Measurements from ENCODE around the gene PLA2R1. TPM values are rescaled to one million over a fixed set of nuclear protein-coding genes. Genes with fewer than 3 reads are reported as not detected.

Gene PLA2R1
- total and polyA plus RNA-seq, 2 experiments from 2014 or later: 4.9 to 9.6 TPM

DNA sequence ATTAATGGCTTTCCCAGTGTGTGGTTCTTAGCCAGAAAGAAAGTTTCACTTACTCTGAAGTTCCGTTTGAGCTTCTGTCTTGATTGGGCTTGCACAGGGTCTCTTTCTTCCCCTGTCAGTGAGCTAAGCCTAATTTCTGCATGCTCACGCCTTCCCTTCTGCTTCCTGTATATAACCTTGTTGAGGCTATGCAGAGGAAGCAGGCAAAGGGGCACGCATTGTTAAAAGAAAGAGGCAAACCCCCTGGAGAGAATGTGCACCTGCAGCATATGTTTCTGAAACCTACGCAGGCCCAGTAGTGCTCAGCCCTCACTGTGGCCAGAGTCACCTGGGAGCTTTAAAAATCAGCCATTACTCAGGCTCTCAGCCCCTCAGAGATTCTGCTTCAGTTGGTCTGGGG is 14.5 kb upstream of the PLA2R1 start:
- Histone ChIP-seq H2AFZ (no peak overlapping the region), H3K4me1 (ENCODE audit: insufficient read depth) (peaks cover 38% of the 10 kb centered on the region), H3K36me3 (replicated peaks; ENCODE audit: insufficient read depth, low read depth) (no peaks in the 10 kb centered on the region), H3K79me2 (no peaks in the 10 kb centered on the region), H3K9me2 (replicated peaks; ENCODE audit: insufficient read depth) (no peaks in the 10 kb centered on the region), H3K9me3 (ENCODE audit: low read depth) (no peaks in the 10 kb centered on the region), H3K4me2 (peak overlapping the region; percentile 52), H3K27me3 (no peaks in the 10 kb centered on the region), H3K4me3 (no peak overlapping the region), H3K27ac (peak overlapping the region; percentile 75), H4K20me1 (ENCODE audit: insufficient read depth, poor library complexity, severe bottlenecking) (no peaks in the 10 kb centered on the region)
- no peak for DNase-seq (ENCODE audit: low spot score)
- 84% methylated on average over 4 of the region's 4 CpGs for WGBS (ENCODE audit: low lambda C conversion rate, missing lambda C conversion rate)
- TF ChIP-seq EZH2 (IDR thresholded peaks at IDR 0.05; ENCODE audit: borderline replicate concordance) (no peak), CTCF (IDR thresholded peaks at IDR 0.05; ENCODE audit: poor library complexity) (no peak), EZH2phosphoT487 (IDR thresholded peaks at IDR 0.05; ENCODE audit: low read depth, severe bottlenecking, unreplicated experiment) (no peak)

DNA sequence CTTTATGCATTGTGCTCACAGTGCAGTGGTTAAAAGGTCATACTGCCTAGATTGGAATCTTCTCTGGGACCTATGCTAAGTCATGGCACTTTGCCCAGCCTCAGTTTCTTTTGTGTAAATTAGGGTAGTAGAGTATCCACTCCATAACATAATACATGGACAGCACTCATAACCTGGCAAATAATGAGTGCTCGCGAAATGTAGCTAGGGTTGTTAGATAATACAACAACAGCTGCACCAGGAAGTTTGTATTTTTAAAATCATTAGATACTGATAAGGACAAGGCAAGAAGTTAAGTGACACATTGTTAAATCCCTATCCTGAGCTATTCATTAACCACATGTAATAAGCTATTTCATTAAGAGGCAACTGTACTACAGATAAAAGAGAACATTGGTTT is 13.8 kb upstream of the PLA2R1 start:
- Histone ChIP-seq H2AFZ (no peak overlapping the region), H3K27me3 (no peaks in the 10 kb centered on the region), H3K4me1 (ENCODE audit: insufficient read depth) (peaks cover 38% of the 10 kb centered on the region), H3K27ac (peak overlapping the region; percentile 70), H3K9me3 (ENCODE audit: low read depth) (no peaks in the 10 kb centered on the region), H3K4me3 (no peak overlapping the region), H3K9me2 (replicated peaks; ENCODE audit: insufficient read depth) (no peaks in the 10 kb centered on the region), H3K4me2 (peak overlapping the region; percentile 34), H3K36me3 (replicated peaks; ENCODE audit: insufficient read depth, low read depth) (no peaks in the 10 kb centered on the region), H3K79me2 (no peaks in the 10 kb centered on the region), H4K20me1 (ENCODE audit: insufficient read depth, poor library complexity, severe bottlenecking) (no peaks in the 10 kb centered on the region)
- 52% methylated on average over 2 of the region's 2 CpGs for WGBS (ENCODE audit: low lambda C conversion rate, missing lambda C conversion rate)
- TF ChIP-seq EZH2 (IDR thresholded peaks at IDR 0.05; ENCODE audit: borderline replicate concordance): no peak
- TF ChIP-seq CTCF (IDR thresholded peaks at IDR 0.05; ENCODE audit: poor library complexity): no peak
- TF ChIP-seq EZH2phosphoT487 (IDR thresholded peaks at IDR 0.05; ENCODE audit: low read depth, severe bottlenecking, unreplicated experiment): no peak
- DNase-seq (ENCODE audit: low spot score): no peak

- Histone ChIP-seq H3K79me2 (no peaks in the 10 kb centered on the region), H3K36me3 (replicated peaks; ENCODE audit: insufficient read depth, low read depth) (no peaks in the 10 kb centered on the region), H4K20me1 (ENCODE audit: insufficient read depth, poor library complexity, severe bottlenecking) (no peaks in the 10 kb centered on the region), H2AFZ (no peak overlapping the region), H3K9me2 (replicated peaks; ENCODE audit: insufficient read depth) (no peaks in the 10 kb centered on the region), H3K9me3 (ENCODE audit: low read depth) (no peaks in the 10 kb centered on the region), H3K27ac (no peak overlapping the region), H3K27me3 (no peaks in the 10 kb centered on the region), H3K4me3 (no peak overlapping the region), H3K4me2 (no peak overlapping the region), H3K4me1 (ENCODE audit: insufficient read depth) (peaks cover 38% of the 10 kb centered on the region)
- DNase-seq (ENCODE audit: low spot score): no peak
- 89% methylated on average over 5 of the region's 5 CpGs for WGBS (ENCODE audit: low lambda C conversion rate, missing lambda C conversion rate)
- no peak for TF ChIP-seq EZH2 (IDR thresholded peaks at IDR 0.05; ENCODE audit: borderline replicate concordance)
- no peak for TF ChIP-seq CTCF (IDR thresholded peaks at IDR 0.05; ENCODE audit: poor library complexity)
- TF ChIP-seq EZH2phosphoT487 (IDR thresholded peaks at IDR 0.05; ENCODE audit: low read depth, severe bottlenecking, unreplicated experiment): no peak
These were observed 12.8 kb upstream of the PLA2R1 start for GRCh38 chr2:160075171-160075570.

Data from hepatocyte (in vitro differentiated cells).